BLaER1 treated with 17β-estradiol and CSF1 and Interleukin-3, amounts not matched to agents 10 nM and 100 nM (cell line): ENCODE results near the gene PRKCE.
A peak's percentile ranks its signal among the peaks of the same experiment; 100 is the strongest.

Source experiments
- H3K27ac ChIP-seq, 11 experiments: shearing (Covaris generic); formaldehyde crosslinking; 2 replicates each; pipeline ENCODE4 v1.8.1; 2022
- H3K27me3 ChIP-seq, 11 experiments: shearing (Covaris generic); formaldehyde crosslinking; 2 replicates each; pipeline ENCODE4 v1.8.1; 2022
- H3K36me3 ChIP-seq, 11 experiments: shearing (Covaris generic); formaldehyde crosslinking; 2 replicates each; pipeline ENCODE4 v1.8.1; 2022
- H3K4me1 ChIP-seq, 10 experiments: shearing (Covaris generic); formaldehyde crosslinking; 2 replicates each; pipeline ENCODE4 v1.8.1; 2022
- H3K4me2 ChIP-seq, 11 experiments: shearing (Covaris generic); formaldehyde crosslinking; 2 replicates each; pipeline ENCODE4 v1.8.1; 2022
- H3K4me3 ChIP-seq, 10 experiments: shearing (Covaris generic); formaldehyde crosslinking; 2 replicates each; pipeline ENCODE4 v1.8.1; 2022
- H3K9ac ChIP-seq, 11 experiments: shearing (Covaris generic); formaldehyde crosslinking; 2 replicates each; pipeline ENCODE4 v1.8.1; 2022
- H3K9me3 ChIP-seq, 11 experiments: shearing (Covaris generic); formaldehyde crosslinking; replicated peaks in 1 of 11; 2 replicates each; pipeline ENCODE4 v1.8.1; 2022
- H4K20me1 ChIP-seq, 11 experiments: shearing (Covaris generic); formaldehyde crosslinking; 2 replicates each; pipeline ENCODE4 v1.8.1; 2022
- Cebpa-rat ChIP-seq, 11 experiments: shearing (Covaris generic); IDR thresholded peaks; 2 replicates each; pipeline ENCODE4 v1.8.1; 2022

The PRKCE gene

GRCh38 chr2:45680351-45680967 is 29.0 kb downstream of the PRKCE start:
- Histone ChIP-seq H3K4me2 (peak overlapping the region in 7 of 11 experiments; percentile 5 to 53 (median 22); a peak in 4 of 22 replicates), H3K4me1 (peaks cover 30 to 98% (median 88%) of the 10 kb centered on the region in 10 experiments), H3K9me3 (peaks cover 0 to 7% (median 0%) of the 10 kb centered on the region in 11 experiments; a peak in 1 of 22 replicates), H3K27ac (no peak overlapping the region), H4K20me1 (peaks cover 0 to 99% (median 77%) of the 10 kb centered on the region in 11 experiments; a peak in 15 of 22 replicates), H3K27me3 (no peaks in the 10 kb centered on the region), H3K36me3 (peaks cover 0 to 75% (median 38%) of the 10 kb centered on the region in 11 experiments; a peak in 12 of 22 replicates), H3K4me3 (no peak overlapping the region), H3K9ac (no peak overlapping the region)
- TF ChIP-seq Cebpa-rat (IDR thresholded peaks at IDR 0.05), result no peak

- TF ChIP-seq Cebpa-rat (IDR thresholded peaks at IDR 0.05), result no peak
- Histone ChIP-seq H3K9me3 (peaks cover 0 to 7% (median 0%) of the 10 kb centered on the region in 11 experiments; a peak in 1 of 22 replicates), H4K20me1 (peaks cover 0 to 97% (median 65%) of the 10 kb centered on the region in 11 experiments; a peak in 14 of 22 replicates), H3K27ac (0 out of 22 replicates have a peak overlapping the region, but pooled peaks of 1 of the 11 experiments have one; percentile 29), H3K27me3 (no peaks in the 10 kb centered on the region), H3K9ac (no peak overlapping the region), H3K4me2 (peak overlapping the region; percentile 29 to 63 (median 49); a peak in 21 of 22 replicates), H3K4me1 (peaks cover 18 to 98% (median 87%) of the 10 kb centered on the region in 10 experiments), H3K4me3 (no peak overlapping the region), H3K36me3 (peaks cover 0 to 81% (median 45%) of the 10 kb centered on the region in 11 experiments; a peak in 12 of 22 replicates)
Measured at GRCh38 chr2:45681675-45682074, 30.2 kb downstream of the PRKCE start.

GRCh38 chr2:45683292-45683691 is 31.8 kb downstream of the PRKCE start:
- H3K9me3 ChIP-seq, result peaks cover 0 to 7% (median 0%) of the 10 kb centered on the region in 11 experiments; a peak in 1 of 22 replicates
- no peak overlapping the region for H3K4me3 ChIP-seq
- peaks cover 0 to 74% (median 36%) of the 10 kb centered on the region in 11 experiments; a peak in 12 of 22 replicates for H3K36me3 ChIP-seq
- H3K4me2 ChIP-seq, result peak overlapping the region in 10 of 11 experiments; percentile 13 to 89 (median 45); a peak in 19 of 22 replicates
- H4K20me1 ChIP-seq, result peaks cover 0 to 90% (median 55%) of the 10 kb centered on the region in 11 experiments; a peak in 14 of 22 replicates
- TF ChIP-seq Cebpa-rat (IDR thresholded peaks at IDR 0.05), result no peak
- no peaks in the 10 kb centered on the region for H3K27me3 ChIP-seq
- no peak overlapping the region for H3K9ac ChIP-seq
- peak overlapping the region in 1 of 11 experiments; percentile 6; a peak in 1 of 22 replicates for H3K27ac ChIP-seq
- peaks cover 24 to 98% (median 90%) of the 10 kb centered on the region in 10 experiments for H3K4me1 ChIP-seq

- Histone ChIP-seq H3K27me3 (no peaks in the 10 kb centered on the region), H3K27ac (peak overlapping the region in 5 of 11 experiments; percentile 3 to 26 (median 10); a peak in 4 of 22 replicates), H3K4me3 (no peak overlapping the region), H3K4me1 (peaks cover 38 to 100% (median 91%) of the 10 kb centered on the region in 10 experiments), H3K9ac (no peak overlapping the region; a peak in 1 of 22 replicates), H3K36me3 (peaks cover 0 to 59% (median 30%) of the 10 kb centered on the region in 11 experiments; a peak in 11 of 22 replicates), H4K20me1 (peaks cover 0 to 89% (median 40%) of the 10 kb centered on the region in 11 experiments; a peak in 14 of 22 replicates), H3K4me2 (peak overlapping the region in 9 of 11 experiments; percentile 13 to 89 (median 45); a peak in 18 of 22 replicates), H3K9me3 (peaks cover 0 to 7% (median 0%) of the 10 kb centered on the region in 11 experiments; a peak in 1 of 22 replicates)
- TF ChIP-seq Cebpa-rat (IDR thresholded peaks at IDR 0.05), result no peak
Measured at GRCh38 chr2:45684756-45685155, 33.3 kb downstream of the PRKCE start.

GRCh38 chr2:45685260-45685659 is 33.8 kb downstream of the PRKCE start:
- H3K27ac ChIP-seq, result peak overlapping the region in 3 of 11 experiments; percentile 3 to 36 (median 32); a peak in 4 of 22 replicates
- no peak for TF ChIP-seq Cebpa-rat (IDR thresholded peaks at IDR 0.05)
- H3K9ac ChIP-seq, result no peak overlapping the region
- no peak overlapping the region for H3K4me3 ChIP-seq
- peaks cover 0 to 59% (median 30%) of the 10 kb centered on the region in 11 experiments; a peak in 11 of 22 replicates for H3K36me3 ChIP-seq
- peaks cover 0 to 89% (median 35%) of the 10 kb centered on the region in 11 experiments; a peak in 14 of 22 replicates for H4K20me1 ChIP-seq
- peaks cover 0 to 7% (median 0%) of the 10 kb centered on the region in 11 experiments; a peak in 1 of 22 replicates for H3K9me3 ChIP-seq
- no peaks in the 10 kb centered on the region for H3K27me3 ChIP-seq
- peak overlapping the region in 7 of 11 experiments; percentile 4 to 89 (median 45); a peak in 13 of 22 replicates for H3K4me2 ChIP-seq
- peaks cover 43 to 100% (median 94%) of the 10 kb centered on the region in 10 experiments for H3K4me1 ChIP-seq

GRCh38 chr2:45687964-45688363 is 36.5 kb downstream of the PRKCE start:
- no peak for TF ChIP-seq Cebpa-rat (IDR thresholded peaks at IDR 0.05)
- peaks cover 0 to 7% (median 0%) of the 10 kb centered on the region in 11 experiments; a peak in 1 of 22 replicates for H3K9me3 ChIP-seq
- H3K27me3 ChIP-seq, result no peaks in the 10 kb centered on the region
- H3K4me1 ChIP-seq, result peaks cover 48 to 100% (median 98%) of the 10 kb centered on the region in 10 experiments
- peak overlapping the region in 4 of 10 experiments; percentile 7 to 31 (median 27); a peak in 3 of 20 replicates for H3K4me3 ChIP-seq
- peak overlapping the region in 9 of 11 experiments; percentile 12 to 78 (median 61); a peak in 10 of 22 replicates for H3K9ac ChIP-seq
- H3K4me2 ChIP-seq, result peak overlapping the region; percentile 65 to 91 (median 89)
- peaks cover 0 to 39% (median 22%) of the 10 kb centered on the region in 11 experiments; a peak in 9 of 22 replicates for H3K36me3 ChIP-seq
- H4K20me1 ChIP-seq, result peaks cover 0 to 87% (median 25%) of the 10 kb centered on the region in 11 experiments; a peak in 11 of 22 replicates
- H3K27ac ChIP-seq, result peak overlapping the region in 9 of 11 experiments; percentile 38 to 91 (median 83); a peak in 18 of 22 replicates

GRCh38 chr2:45688479-45689298 is 37.2 kb downstream of the PRKCE start:
- peaks cover 0 to 87% (median 21%) of the 10 kb centered on the region in 11 experiments; a peak in 10 of 22 replicates for H4K20me1 ChIP-seq
- peak overlapping the region in 9 of 11 experiments; percentile 3 to 83 (median 63); a peak in 16 of 22 replicates for H3K9ac ChIP-seq
- peak overlapping the region in 5 of 10 experiments; percentile 7 to 31 (median 25); a peak in 2 of 20 replicates for H3K4me3 ChIP-seq
- peak in 2 of 11 experiments; percentile 64 to 78; a peak in 3 of 22 replicates for TF ChIP-seq Cebpa-rat (IDR thresholded peaks at IDR 0.05)
- H3K4me1 ChIP-seq, result peaks cover 48 to 100% (median 98%) of the 10 kb centered on the region in 10 experiments
- H3K27me3 ChIP-seq, result no peaks in the 10 kb centered on the region
- H3K4me2 ChIP-seq, result peak overlapping the region; percentile 65 to 91 (median 89)
- H3K27ac ChIP-seq, result peak overlapping the region in 10 of 11 experiments; percentile 29 to 91 (median 81); a peak in 19 of 22 replicates
- peaks cover 0 to 7% (median 0%) of the 10 kb centered on the region in 11 experiments; a peak in 1 of 22 replicates for H3K9me3 ChIP-seq
- peaks cover 0 to 32% (median 17%) of the 10 kb centered on the region in 11 experiments; a peak in 9 of 22 replicates for H3K36me3 ChIP-seq
